Stimulated activated CD4-positive, alpha-beta T cell treated with anti-CD3 and anti-CD28 coated beads, Interleukin-1b, Interleukin-23, amount 100 ng/mL, for 1 hour (primary cell): Measurements from ENCODE around the gene AAMDC.
"Not testable (repeated sequence)": the region's sequence is repeated elsewhere in the genome, so short reads cannot be mapped to it uniquely, and the experiment has no call there.

Source experiments
- DNase-seq, 2 donors: peaks; one replicate each; pipeline ENCODE4 v3.0.0-alpha.2; 2020; ENCODE audit warnings: low read depth in 2 of 2

The AAMDC gene

DNA sequence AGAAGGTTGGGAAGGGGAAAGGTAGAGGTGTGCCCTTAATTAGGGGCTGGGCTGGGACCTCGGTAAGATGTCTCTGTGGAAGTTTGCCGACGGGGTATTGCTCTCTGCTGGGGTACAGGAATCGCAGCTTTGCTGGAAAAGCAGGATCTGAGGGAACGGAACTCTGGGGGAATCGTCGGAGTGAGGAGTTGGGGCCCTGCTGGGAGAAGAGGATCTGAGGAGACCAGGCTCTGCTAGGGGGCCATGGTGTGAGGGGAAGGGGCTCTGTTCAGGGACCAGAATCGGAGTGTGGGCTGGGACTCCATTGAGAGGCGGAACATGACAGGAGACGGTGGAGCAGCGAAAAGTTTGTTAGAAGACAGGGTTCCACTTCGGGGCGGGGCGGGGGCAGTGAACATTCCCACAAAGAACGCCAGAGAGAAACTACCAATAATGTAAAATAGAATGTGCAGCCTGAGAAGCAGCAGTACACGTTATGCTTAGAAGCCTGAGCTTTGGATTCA lies 456 bp downstream of the AAMDC start:
- no peak for DNase-seq

DNA sequence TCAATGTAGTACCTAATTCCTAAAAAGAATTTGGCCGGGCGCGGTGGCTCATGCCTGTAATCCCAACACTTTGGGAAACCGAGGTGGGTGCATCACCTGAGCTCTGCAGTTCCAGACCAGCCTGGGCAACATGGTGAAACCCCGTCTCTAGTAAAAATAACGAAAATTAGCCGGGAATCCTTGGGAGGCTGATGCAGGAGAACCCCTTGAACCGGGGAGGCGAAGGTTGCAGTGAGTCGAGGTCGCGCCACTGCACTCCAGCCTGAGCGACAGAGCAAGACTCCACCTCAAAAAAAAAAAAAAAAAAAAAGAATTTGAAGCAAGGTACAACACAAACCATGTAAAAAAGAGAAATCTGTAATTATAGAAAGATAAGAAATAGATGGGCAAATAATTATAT lies 1.2 kb downstream of the AAMDC start:
- not testable (repeated sequence) for DNase-seq

DNA sequence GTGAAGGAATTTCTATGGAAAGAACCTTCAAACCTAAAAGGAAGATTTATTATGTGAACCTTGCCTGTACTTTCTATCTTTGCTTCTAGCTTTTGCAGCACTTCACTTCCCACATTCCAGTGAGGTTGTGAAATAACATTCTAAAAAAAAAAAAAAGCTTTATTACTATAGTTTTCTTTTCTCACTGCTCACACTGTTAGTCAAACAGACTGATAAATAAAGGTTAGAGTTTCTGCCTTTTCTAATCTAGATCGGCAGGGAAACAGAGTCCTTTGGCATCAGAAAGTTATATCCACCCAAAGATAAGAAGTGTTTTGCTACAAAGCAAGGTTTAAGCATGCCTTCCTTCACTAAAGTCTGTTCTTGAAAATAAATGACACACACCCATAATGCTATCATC lies 2.8 kb downstream of the AAMDC start:
- no peak for DNase-seq

DNA sequence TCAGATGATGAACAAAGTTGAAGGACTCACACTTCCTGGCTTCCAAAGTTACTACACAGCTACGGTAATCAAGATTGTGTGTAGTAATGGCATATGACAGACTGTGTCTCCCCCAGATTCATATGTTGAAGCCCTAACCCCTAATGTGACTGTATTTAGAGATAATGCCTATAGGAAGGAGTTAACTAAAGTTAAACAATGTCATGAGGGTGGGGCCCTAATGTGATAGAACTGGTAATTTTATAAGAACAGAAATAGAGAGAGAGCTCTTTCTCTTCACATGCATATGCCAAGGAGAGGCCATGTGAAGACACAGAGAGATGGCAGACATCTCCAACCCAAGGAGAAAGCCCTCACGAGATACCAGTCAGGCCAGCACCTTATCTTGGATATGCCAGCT lies 8.0 kb downstream of the AAMDC start:
- no peak for DNase-seq

DNA sequence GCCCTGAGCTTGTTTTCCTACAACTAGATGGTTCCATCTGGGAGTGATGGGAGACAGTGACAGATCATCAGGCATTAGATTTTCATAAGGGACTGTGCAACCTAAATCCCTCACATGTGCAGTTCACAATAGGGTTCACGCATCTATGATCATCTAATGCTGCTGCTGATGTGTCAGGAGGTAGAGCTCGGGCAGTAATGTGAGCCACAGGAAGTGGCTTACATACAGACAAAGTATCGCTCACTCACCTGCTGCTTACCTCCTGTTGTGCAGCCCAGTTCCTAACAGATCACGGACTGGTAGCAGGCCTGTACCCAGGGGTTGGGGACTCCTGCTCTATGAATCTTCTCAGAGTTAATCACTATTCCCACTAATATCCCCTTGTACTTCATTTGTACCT lies 12.4 kb downstream of the AAMDC start:
- no peak for DNase-seq

DNA sequence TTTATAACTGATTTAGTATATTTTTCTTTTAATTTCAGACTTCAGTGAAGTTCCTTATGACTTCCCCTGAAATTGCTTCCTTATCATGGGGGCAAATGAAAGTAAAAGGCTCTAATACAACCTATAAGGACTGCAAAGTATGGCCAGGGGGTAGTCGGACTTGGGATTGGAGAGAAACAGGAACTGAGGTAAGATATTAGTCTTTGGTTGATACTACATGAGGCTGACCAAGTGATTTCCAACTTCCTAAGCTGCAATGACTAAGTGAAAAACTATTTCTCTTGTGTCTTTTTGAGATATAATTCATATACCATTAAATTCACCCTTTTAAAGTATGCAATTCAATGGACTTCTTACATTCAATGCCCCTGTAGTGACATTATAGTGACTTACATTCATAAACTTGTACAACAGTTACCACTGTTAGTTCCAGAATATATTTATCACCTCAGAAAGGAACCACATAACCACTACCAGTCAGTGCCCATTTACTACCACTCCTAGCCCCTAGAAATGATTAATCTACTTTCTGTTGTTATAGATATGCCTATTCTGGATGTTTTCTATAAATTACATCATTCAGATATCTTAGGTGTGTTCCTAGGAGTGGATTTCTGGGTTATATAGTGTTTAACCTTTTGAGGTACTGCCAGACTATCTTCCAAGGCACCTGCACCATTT lies 21.6 kb downstream of the AAMDC start:
- DNase-seq = no peak

DNA sequence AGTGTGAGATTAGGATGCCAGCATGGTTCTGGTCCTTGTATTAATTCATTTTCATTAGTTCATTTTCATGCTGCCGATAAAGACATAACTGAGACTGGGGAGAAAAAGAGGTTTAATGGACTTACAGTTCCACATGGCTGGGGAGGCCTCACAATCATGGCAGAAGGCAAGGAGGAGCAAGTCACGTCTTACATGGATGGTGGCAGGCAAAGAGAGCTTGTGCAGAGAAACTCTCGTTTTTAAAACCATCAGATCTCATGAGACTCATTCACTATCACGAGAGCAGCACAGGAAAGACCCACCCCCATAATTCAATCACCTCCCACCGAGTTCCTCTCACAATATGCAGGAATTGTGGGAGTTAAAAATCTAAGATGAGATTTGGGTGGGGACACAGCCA lies 22.8 kb downstream of the AAMDC start:
- DNase-seq = not testable (repeated sequence)

DNA sequence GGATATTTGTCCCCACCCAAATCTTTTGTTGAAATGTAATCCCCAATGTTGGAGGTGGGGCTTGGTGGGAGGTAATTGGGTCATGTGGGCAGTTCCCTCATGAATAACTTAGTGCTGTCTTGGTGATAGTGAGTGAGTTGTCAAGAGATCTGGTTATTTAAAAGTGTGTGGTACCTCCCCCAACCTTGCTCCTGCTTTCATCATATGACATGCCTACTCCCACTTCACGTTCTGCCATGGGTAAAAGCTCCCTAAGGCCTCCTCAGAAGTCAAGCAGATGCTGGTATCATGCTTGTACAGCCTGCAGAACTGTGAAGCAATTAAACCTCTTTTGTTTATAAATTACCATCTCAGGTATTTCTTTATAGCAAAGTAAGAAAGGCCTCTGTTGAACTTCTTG lies 30.6 kb downstream of the AAMDC start:
- DNase-seq = no peak

DNA sequence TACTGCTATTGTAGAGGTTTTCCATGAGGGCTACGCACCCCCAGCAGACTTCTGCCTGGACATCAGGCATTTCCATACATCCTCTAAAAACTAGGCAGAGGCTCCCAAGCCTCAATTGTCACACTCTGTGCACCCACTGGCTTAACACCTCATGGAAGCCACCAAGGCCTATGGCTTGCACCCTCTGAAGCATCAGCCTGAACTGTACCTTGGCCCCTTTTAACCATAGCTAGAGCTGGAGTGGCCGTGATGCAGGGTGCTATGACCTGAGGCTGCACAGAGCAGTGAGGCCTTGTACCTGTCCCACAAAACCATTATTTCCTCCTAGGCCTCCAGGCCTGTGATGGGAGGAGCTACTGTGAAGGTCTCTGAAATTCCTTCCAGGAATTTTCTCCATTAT lies 33.9 kb downstream of the AAMDC start:
- DNase-seq = no peak

DNA sequence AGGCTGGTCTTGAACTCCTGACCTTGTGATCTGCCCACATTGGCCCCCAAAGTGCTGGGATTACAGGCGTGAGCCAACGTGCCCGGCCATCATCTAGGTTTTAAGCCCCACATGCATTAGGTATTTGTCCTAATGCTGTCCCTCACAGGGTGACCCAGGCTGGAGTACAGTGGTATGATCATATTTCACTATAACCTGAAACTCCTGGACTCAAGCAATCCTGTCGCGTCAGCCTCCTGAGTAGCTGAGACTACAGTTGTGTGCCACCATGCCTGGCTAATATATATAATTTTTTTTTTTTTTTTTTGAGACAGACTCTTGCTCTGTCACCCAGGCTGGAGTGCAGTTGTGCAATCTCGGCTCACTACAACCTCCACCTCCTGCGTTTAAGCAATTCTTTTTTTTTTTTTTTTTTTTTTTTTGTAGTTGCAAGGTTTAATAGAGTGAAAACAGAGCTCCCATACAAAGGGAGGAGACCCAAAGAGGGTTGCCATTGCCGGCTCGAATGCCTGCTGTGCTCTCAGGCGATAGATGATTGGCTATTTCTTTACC lies 37.0 kb downstream of the AAMDC start:
- DNase-seq = not testable (repeated sequence)

DNA sequence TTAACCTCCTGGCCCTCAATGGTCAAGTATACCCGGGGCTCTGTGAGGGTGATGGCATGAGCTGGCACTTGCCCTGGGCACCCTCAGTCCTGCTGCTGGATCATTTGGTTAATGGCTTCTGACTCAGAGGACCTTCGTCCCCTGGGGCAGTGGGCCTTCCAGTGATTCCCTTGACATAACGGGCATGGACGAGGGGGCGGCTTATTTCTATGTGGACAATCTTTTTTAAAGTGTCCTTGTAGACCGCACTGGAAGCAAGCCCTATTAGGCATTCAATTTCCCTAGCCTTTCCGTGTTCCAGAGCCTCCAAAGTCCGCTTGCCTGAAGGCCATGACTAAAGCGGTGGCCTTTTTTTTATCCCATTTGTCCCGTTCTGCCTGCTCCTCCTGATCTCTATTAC lies 40.5 kb downstream of the AAMDC start:
- not testable (repeated sequence) for DNase-seq

DNA sequence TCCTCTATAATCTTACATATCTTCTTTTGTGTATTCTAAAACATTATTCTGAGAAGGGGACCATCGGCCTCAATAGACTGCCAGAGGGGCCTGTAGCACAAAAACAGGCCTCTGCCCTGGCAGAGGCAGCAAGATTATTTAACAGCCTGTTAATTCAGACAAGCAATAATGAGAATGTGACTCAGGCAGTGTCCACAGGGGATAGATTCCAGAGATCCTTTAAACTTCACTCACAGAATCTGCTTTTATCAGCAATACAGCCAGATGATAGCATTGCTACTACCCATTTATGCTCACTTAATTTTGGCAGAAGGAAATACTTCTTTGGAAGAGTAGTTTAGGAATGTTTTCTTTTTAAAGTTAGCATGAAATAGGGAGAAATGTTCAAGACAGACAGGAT lies 44.9 kb downstream of the AAMDC start:
- DNase-seq = no peak

DNA sequence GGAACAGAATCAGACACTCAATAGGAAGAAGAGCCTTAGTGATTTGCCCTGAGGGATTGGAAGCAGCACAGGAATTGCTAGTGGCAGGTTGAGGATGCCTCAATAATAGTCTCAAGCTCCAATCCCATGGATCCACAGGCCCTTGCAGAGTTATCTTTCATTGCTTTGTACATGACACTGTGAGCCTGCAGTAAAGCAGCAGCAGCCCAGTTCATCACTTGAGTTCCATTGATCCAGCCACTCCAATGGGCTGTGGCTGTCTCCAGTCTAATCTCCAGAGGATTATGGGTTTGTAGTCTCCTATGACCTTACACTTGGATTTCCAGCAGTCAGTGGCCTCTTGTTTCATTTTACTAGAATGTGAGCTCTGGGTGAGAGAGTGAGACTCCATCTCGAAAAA lies 45.4 kb downstream of the AAMDC start:
- DNase-seq = no peak

DNA sequence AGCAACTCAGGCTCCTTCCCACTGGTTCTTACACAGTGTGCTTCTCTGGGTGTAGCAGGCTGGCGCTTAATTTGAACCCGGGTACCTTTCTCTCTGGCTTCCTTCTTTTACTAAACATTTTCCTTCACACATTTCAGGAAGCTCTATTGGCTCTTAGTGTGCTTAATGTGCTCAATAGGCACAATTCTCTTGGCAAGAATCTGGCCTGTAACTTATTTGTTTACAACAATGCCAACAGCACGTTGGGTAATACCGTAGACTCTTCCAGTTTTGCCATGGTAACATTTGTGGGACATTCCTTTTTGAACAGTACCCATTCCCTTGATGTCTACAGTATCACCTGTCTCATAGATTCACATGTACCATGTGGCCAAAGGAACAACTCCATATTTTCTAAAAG lies 47.8 kb downstream of the AAMDC start:
- no peak for DNase-seq

DNA sequence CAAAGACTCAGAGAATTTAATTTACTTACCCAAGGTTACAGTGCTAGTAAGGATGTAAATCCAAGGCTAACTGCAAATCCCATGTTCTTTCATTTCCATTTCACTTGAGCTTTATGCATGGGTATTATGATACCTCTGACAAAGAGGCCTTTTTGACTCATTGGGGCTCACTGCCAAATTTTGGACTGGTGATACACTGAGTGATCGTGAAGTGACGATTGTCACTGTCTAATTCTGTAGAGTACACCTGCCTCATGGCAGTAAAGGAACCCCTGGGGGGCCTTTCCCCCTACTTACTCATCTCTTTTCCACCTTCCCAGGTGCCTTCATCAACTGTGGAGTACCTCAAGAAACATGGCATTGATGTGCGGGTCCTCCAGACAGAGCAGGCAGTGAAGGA lies 50.9 kb downstream of the AAMDC start:
- no peak for DNase-seq

DNA sequence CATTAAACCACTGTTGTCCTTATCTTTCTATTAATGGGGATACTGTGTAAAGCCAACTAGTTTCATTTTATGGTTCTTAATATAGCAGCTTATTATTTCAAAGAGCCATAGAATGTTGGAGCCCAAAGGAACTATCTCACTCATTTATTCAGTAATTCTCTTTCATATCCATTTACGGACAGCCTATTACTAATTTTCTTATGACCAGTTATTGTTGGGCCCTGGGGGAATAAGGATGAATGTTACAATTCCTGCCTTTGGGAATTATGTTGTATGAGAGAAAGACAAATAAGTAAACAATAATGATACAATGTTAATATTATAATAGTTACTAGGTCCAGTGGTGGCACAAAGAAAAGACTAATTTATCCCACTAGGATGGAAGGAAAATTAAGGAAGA lies 52.4 kb downstream of the AAMDC start:
- DNase-seq = no peak

DNA sequence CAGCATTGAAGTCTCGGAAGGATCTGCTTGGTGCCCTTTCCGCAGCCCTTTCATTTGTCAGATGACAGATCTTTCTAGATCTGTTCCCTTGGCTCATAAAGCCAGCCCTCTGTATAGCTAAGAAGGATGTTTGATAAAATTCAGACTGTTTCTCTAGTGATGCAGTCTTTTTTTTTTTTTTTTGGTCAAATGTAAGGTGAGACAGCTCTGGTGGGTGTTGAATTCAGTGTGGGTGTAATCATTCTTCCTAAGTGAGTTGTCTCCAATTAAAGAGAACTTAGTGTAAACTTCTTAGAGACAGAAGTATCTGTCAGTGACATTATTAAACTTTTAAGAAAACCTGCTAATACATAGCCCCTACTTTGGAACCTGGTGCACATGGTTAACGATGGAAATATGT lies 53.3 kb downstream of the AAMDC start:
- no peak for DNase-seq

DNA sequence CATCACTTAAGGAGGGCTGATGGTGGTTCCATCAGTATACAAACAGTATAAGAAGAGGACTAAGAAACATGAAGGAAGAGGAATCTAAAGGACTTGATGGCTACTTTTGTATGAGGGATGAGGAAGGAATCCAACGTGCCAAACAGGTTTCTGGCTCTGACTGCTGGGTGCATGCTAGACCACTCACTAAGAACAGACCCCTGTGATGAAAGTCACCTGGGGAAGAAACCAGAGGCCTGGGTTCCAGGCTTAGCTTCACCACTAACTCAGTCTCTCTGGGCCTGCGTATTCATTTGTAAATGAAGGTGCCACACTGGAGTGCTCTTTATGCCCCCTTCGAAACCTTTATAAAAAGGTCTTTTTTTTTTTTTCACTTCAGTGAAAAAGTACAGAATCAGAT lies 55.1 kb downstream of the AAMDC start:
- no peak for DNase-seq

DNA sequence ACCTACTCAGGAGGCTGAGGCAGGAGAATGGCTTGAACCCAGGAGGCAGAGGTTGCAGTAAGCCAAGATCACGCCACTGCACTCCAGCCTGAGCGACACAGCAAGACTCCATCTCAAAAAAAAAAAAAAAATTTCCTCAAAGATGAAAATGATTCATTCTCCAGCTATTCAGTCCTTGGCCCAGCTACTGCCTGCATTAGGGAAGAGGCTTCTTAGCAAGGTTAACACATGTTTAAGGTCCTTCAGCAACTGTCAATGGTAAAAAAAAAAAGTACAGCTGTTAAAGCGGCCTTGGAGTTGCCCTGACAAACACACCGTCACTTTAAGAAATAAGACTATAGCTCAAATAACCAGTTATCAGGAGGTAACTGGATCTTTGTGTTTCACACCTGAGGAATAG lies 57.3 kb downstream of the AAMDC start:
- DNase-seq = not testable (repeated sequence)

DNA sequence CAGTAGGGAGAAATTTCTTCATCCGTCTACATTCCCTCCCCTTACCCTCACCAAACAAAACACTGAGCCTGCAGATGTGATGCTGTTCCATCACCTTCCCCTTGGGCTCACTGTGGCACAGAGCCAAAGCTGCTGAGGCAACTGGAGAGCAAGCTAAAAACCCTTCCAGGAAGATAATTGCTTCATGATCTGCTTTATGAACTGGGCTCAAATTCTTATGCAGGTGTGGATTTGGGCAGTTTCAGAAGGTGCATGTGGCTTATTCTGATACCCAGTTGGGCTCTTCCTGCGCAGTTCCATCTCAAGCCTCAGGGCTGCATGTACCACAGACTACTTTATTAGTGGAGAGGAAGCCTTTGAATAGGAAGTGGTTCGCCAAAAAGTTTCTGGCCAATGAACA lies 58.3 kb downstream of the AAMDC start:
- no peak for DNase-seq

DNA sequence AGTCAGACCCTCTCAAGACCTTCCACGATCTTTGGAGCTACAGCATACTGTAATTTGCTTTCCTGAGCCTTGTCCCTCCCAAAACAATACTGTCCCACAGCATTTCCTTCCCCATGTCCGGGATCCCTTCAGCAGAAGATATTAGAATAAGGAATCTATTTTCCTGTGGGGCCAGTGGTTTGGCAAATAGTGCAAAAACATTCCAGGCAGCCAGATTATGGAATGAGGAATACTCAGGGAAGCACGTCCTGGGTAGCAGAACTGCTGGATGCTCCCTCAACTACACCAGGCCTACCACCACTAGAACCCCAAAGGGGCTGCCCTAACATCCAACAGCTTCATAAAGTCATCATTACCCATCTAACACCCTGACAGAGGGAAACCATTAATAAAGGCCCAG lies 61.5 kb downstream of the AAMDC start:
- no peak for DNase-seq

DNA sequence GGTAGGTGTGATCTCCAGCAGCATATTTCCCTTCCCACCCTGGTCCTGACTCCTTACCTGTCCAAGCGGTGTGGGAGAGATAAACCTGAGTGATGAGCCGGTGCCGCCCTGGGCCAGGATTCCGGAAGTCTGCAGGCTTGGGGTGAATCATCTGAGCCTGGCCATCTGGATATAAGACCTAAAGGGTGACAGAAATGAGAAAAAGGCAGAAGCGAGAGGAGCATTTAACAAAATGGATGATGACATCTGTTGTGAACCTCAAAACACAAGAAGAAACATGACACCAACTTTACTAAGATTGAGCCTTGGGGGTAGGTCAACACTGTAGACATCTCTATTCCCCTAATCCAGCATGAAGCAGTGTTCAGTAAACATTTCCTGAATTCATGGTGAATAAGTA lies 62.8 kb downstream of the AAMDC start:
- no peak for DNase-seq

DNA sequence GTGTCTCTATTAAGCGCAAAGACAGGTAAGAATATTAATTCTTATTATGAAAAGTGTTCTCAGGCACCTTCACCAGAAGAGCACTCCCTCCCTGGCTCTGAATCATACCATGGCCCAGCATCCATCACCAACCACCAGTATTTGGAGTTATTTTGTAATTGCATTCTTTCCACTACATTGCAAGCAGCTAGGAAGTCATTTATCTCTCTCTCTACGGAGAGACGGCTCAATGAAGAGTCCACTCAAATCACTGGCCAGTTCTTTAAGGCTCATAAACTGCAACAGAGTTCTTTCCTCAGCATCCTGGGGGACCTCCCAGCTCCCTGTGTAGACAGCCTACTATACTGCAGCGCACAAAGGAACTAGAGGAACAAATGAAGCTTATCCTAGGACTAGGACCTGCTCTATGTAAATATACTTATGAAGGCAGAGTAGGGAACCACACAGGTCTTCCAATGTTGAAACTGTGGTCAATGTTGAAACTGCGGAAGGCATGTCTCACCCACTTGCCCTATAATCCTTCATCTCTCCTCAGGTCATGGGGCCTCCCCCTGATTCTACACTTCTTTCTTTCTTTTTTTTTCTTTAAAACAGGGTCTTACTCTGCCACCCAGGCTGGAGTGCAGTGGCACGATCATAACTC lies 63.4 kb downstream of the AAMDC start:
- no peak for DNase-seq

DNA sequence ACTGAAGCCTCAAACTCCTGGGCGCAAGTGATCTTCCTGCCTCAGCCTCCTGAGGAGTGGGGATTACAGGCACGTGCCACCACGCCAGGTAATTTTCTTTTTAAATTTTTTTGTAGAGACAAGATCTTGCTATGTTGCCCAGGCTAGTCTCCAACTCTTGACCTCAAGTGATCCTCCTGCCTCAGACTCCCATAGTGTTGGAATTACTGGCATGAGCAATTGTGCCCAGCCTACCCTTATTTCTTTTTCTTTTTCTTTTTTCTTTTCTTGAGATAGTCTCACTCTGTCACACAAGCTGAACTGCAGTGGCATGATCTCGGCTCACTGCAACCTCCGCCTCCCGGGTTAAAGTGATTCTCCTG lies 63.9 kb downstream of the AAMDC start:
- no peak for DNase-seq
